OCI-LY3 (cell line): ENCODE data around the gene COL26A1.

Experiments used
- CTCF ChIP-seq: fragments of 200-600, 300-600 bp; sonication (generic); IDR thresholded peaks from 2 replicates; pipeline ENCODE4 v1.5.1; 2014; ENCODE audit warnings: antibody characterized with exemption, low read length, low read depth
- EZH2phosphoT487 ChIP-seq: fragments of 200-600 bp; shearing (Covaris generic); IDR thresholded peaks from 2 replicates; pipeline ENCODE4 v1.6.1; 2018; ENCODE audit warnings: antibody characterized with exemption, mixed run types, low read depth

- no peak for TF ChIP-seq CTCF
- TF ChIP-seq EZH2phosphoT487: no peak
Measured at GRCh38 chr7:101586078-101586905, 223.6 kb downstream of the COL26A1 start.
